OCI-LY1 (cell line): ENCODE data around the gene ARG2.

ENCODE experiments used
- EZH2 ChIP-seq: fragments of 200-600 bp; sonication (generic), shearing (Covaris generic); IDR thresholded peaks from 2 replicates; pipeline ENCODE4 v1.8.0; 2017; ENCODE audit warnings: borderline replicate concordance, mixed run types, mild to moderate bottlenecking, antibody characterized with exemption, low read length, moderate library complexity, mixed read lengths
- TF ChIP-seq, protein P1 (sequence below): fragments of 200-600 bp; sonication (generic), shearing (Covaris generic); IDR thresholded peaks from 2 replicates; pipeline ENCODE4 v1.5.1; 2017; ENCODE audit warnings: mild to moderate bottlenecking, antibody characterized with exemption, low read length, moderate library complexity, mixed read lengths

DNA sequence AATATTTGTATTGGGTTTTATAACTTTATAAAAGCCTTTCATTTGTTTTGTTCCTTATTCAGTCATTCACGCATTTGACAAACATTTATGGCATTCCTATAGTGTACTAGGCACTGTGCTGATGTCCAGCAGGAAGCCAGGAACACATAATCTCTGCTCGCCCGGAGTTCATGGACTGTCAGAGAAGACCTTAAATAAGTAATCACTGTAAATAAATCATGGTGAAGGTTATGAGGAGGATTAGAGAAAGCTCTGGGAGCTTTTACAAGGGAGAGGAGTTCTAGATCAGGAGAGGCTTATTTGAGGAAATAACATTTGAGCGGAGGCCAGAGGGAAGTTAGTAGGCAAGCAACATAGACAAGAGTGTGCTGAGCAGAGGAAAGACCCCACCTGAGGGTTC is 77.3 kb downstream of the ARG2 start:
- TF ChIP-seq, protein P1, sequence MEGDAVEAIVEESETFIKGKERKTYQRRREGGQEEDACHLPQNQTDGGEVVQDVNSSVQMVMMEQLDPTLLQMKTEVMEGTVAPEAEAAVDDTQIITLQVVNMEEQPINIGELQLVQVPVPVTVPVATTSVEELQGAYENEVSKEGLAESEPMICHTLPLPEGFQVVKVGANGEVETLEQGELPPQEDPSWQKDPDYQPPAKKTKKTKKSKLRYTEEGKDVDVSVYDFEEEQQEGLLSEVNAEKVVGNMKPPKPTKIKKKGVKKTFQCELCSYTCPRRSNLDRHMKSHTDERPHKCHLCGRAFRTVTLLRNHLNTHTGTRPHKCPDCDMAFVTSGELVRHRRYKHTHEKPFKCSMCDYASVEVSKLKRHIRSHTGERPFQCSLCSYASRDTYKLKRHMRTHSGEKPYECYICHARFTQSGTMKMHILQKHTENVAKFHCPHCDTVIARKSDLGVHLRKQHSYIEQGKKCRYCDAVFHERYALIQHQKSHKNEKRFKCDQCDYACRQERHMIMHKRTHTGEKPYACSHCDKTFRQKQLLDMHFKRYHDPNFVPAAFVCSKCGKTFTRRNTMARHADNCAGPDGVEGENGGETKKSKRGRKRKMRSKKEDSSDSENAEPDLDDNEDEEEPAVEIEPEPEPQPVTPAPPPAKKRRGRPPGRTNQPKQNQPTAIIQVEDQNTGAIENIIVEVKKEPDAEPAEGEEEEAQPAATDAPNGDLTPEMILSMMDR = no peak
- TF ChIP-seq EZH2 = no peak
